ENCODE data around the gene DDX41. TPM values are rescaled to one million over a fixed set of nuclear protein-coding genes. Genes with fewer than 3 reads are reported as not detected.
"Not testable (repeated sequence)": the region's sequence is repeated elsewhere in the genome, so short reads cannot be mapped to it uniquely, and the experiment has no call there.

The DDX41 gene
- total RNA-seq, 1 donor from 2014 or later, result 117 TPM

DNA sequence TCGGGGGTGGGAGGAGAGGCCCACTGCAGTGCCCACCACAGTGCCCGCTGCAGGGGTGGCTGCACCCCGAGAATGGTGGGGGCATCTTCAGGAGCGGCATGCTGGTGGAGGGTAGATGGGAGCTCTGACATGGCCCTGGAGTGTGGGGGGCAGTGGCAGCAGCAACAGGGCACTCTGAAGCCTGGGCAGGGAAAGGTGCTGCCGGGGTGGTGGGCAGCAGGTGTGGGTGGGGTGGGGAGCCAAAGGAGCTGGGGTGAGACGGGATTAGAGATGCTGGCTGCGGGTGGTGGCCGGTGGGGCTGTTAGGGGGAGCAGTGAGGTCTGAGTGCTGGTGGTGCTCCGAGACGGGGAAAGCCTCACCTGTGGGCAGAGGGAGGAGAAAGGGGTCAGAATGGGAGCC, 19.6 kb upstream of the DDX41 start:
- Histone ChIP-seq H3K36me3 (peaks cover 21 to 34% of the 10 kb centered on the region in 2 donors), H3K4me1 (peaks cover 29 to 53% of the 10 kb centered on the region in 2 donors), H3K4me3 (no peak overlapping the region), H3K27ac (peak overlapping the region; percentile 81 to 82), H3K9me3 (no peaks in the 10 kb centered on the region), H3K27me3 (no peaks in the 10 kb centered on the region)
- DNase-seq (ENCODE audit: low spot score in 2 of 2), result no peak
- TF ChIP-seq, protein P1, sequence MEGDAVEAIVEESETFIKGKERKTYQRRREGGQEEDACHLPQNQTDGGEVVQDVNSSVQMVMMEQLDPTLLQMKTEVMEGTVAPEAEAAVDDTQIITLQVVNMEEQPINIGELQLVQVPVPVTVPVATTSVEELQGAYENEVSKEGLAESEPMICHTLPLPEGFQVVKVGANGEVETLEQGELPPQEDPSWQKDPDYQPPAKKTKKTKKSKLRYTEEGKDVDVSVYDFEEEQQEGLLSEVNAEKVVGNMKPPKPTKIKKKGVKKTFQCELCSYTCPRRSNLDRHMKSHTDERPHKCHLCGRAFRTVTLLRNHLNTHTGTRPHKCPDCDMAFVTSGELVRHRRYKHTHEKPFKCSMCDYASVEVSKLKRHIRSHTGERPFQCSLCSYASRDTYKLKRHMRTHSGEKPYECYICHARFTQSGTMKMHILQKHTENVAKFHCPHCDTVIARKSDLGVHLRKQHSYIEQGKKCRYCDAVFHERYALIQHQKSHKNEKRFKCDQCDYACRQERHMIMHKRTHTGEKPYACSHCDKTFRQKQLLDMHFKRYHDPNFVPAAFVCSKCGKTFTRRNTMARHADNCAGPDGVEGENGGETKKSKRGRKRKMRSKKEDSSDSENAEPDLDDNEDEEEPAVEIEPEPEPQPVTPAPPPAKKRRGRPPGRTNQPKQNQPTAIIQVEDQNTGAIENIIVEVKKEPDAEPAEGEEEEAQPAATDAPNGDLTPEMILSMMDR (IDR thresholded peaks at IDR 0.05), result no peak
- intact Hi-C loops (cut with DNase I), result loop anchor here (2.0 kb wide), 1 partner anchor 20 kb away; the partner anchor contains the start of gene DDX41

DNA sequence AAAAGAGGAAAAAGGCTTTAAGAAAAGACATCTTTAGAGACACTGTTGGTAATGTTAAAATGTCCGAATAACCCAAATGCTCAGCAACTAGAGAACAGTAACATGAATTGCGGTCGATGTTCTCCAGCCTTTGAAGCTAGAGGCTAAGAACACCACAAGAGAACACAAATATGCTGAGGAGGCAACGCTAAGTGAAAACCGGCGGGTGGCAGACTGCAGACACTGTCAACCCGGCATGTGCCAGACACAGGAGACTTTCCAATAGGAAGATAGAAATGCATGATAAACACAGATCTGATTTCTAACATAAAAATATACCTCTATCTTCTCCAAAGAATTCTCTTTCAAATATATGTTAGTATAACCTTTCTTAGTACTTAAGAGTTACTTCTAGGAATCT, 18.4 kb upstream of the DDX41 start:
- Histone ChIP-seq H3K27ac (peak overlapping the region; percentile 22 to 81), H3K27me3 (no peaks in the 10 kb centered on the region), H3K36me3 (peaks cover 32 to 46% of the 10 kb centered on the region in 2 donors), H3K9me3 (no peaks in the 10 kb centered on the region), H3K4me1 (peaks cover 29 to 47% of the 10 kb centered on the region in 2 donors), H3K4me3 (no peak overlapping the region)
- TF ChIP-seq, protein P1 (IDR thresholded peaks at IDR 0.05), result no peak
- no peak for DNase-seq (ENCODE audit: low spot score in 2 of 2)
- intact Hi-C loops (cut with DNase I), result no loop called here

DNA sequence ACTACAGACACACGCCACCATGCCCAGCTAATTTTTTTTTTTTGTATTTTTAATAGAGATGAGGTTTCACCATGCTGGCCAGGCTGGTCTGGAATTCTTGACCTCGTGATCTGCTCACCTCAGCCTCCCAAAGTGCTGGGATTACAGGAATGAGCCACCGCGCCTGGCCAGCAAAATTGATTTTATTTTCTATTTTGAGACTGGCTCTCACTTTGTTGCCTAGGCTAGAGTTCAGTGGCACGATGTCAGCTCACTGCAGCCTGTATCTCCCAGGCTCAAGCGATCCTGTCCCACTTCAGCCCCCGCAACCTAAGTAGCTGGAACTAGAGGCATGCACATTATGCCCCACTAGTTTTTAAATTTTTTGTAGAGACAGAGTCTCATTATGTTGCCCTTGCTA, 17.7 kb upstream of the DDX41 start:
- H3K4me3 ChIP-seq; H3K27me3 ChIP-seq; H3K9me3 ChIP-seq; DNase-seq (ENCODE audit: low spot score in 2 of 2); intact Hi-C loops (cut with DNase I): not testable (repeated sequence)
- H3K4me1 ChIP-seq, result peaks cover 25 to 41% of the 10 kb centered on the region in 2 donors
- H3K36me3 ChIP-seq, result peaks cover 39 to 53% of the 10 kb centered on the region in 2 donors
- H3K27ac ChIP-seq, result peak overlapping the region in 1 of 2 donors; percentile 81

DNA sequence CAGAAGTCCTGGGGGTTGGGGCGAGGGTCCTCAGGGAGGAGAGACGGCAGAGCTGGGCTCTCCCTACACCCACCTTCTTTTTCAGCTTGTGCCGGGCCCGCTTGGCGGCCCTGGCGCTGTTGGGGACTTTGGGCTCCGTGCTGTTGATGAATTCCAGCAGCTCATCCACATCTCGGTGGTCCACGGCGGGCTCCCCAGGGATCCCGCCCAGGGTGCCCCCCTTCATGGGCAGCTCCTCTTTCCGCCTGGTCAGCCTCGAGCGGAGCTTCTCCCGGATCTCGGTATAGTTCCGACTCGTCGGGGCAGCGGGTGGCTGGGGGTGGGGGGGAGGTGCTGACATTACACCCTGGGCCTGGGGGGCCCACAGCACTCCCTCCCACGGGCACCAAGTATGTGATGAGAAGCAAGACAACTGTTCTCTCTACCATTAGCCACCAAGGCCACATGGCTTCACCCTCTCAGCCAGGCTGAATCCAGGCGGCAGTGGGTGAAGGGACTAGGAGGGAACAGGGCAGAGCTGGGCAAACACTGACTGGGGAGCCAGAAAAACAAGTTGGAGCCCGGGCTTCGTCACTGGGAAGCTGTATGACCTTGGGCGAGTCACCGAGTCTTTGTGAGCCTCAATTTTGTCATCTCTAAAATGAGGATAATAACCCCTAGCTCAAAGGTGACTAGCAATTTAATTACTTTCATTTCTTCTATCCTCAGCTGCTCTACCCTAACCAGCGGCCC, 14.6 kb upstream of the DDX41 start:
- H3K36me3 ChIP-seq, result peaks cover 66 to 83% of the 10 kb centered on the region in 2 donors
- TF ChIP-seq, protein P1 (IDR thresholded peaks at IDR 0.05), result no peak
- H3K27me3 ChIP-seq, result no peaks in the 10 kb centered on the region
- H3K4me1 ChIP-seq, result peaks cover 6 to 13% of the 10 kb centered on the region in 2 donors
- DNase-seq (ENCODE audit: low spot score in 2 of 2), result no peak
- intact Hi-C loops (cut with DNase I), result no loop called here
- H3K9me3 ChIP-seq, result no peaks in the 10 kb centered on the region
- peak overlapping the region in 1 of 2 donors; percentile 9 for H3K27ac ChIP-seq
- no peak overlapping the region for H3K4me3 ChIP-seq

DNA sequence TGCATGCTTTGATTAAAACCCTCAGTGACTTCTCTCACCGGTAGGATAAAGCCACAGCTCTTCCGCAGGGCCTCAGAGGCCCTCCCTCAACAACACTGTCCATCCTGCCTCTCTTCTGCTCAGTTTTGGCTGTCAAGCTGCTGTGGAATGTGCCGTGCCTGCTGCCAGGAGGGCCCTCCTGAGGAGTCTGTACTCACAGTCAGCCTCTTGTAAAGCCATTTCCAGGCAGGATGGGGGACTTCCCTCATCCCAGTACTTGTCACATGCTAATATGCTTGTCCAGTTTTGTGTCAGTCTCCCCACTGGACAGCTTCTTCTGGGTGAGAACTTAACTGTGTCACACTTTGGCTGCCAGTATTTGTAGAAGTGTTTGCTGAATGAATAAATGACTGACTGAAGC, 13.9 kb upstream of the DDX41 start:
- DNase-seq (ENCODE audit: low spot score in 2 of 2), result no peak
- no peaks in the 10 kb centered on the region for H3K9me3 ChIP-seq
- peaks cover 66 to 87% of the 10 kb centered on the region in 2 donors for H3K36me3 ChIP-seq
- H3K4me1 ChIP-seq, result peaks cover 0 to 6% of the 10 kb centered on the region in 2 donors
- H3K4me3 ChIP-seq, result no peak overlapping the region
- no peaks in the 10 kb centered on the region for H3K27me3 ChIP-seq
- no peak overlapping the region for H3K27ac ChIP-seq
- intact Hi-C loops (cut with DNase I), result no loop called here
- TF ChIP-seq, protein P1 (IDR thresholded peaks at IDR 0.05), result no peak
